ENCODE data around the gene GALM.

- TF ChIP-seq EZH2 (IDR thresholded peaks at IDR 0.05; ENCODE audit: low read depth, low read length, severe bottlenecking) (no peak), CEBPB (IDR thresholded peaks at IDR 0.05; ENCODE audit: low read depth, low read length) (no peak), ATF3 (IDR thresholded peaks at IDR 0.05; ENCODE audit: insufficient read depth, low read depth, low read length) (no peak), POLR2A (IDR thresholded peaks at IDR 0.05; ENCODE audit: control extremely low read depth in 1 of 2, low read depth in 2 of 2, low read length in 2 of 2) (no peak), HDAC2 (IDR thresholded peaks at IDR 0.05; ENCODE audit: borderline replicate concordance in 1 of 2, low read depth in 2 of 2, low read length in 2 of 2) (no peak), CBX5 (IDR thresholded peaks at IDR 0.05; ENCODE audit: low read depth, low read length) (no peak), CTCF (IDR thresholded peaks at IDR 0.05; ENCODE audit: control extremely low read depth in 1 of 3, insufficient read depth in 1 of 3, low read depth in 1 of 3, low read length in 3 of 3) (no peak), RBBP5 (IDR thresholded peaks at IDR 0.05; ENCODE audit: borderline replicate concordance, low read depth, low read length) (no peak), POLR2AphosphoS5 (IDR thresholded peaks at IDR 0.05; ENCODE audit: low read depth, low read length) (no peak), YY1 (IDR thresholded peaks at IDR 0.05; ENCODE audit: low read depth, low read length) (no peak)
Observed at GRCh38 chr2:38731090-38731489, 65.2 kb downstream of the GALM start.
